Measurements from ENCODE around the gene THAP9.

- no peak for TF ChIP-seq POLR2AphosphoS5 (IDR thresholded peaks at IDR 0.05)
- no peak for TF ChIP-seq CTCF (IDR thresholded peaks at IDR 0.05)
- no peak for TF ChIP-seq POLR2A (IDR thresholded peaks at IDR 0.05; ENCODE audit: low read depth)
Measured at GRCh38 chr4:82909326-82909725, 8.8 kb downstream of the THAP9 start.

Data from esophagus muscularis mucosa (tissue), 3 donors.